GM12878 (cell line): ENCODE measurements around the gene LTBP4. TPM values are rescaled to one million over a fixed set of nuclear protein-coding genes. Genes with fewer than 3 reads are reported as not detected.

Experiments used
- ATF2 ChIP-seq: IDR thresholded peaks from 2 replicates; pipeline ENCODE4 v1.6.1; 2012; ENCODE audit warnings: low read length, inconsistent platforms
- EZH2 ChIP-seq: IDR thresholded peaks from 2 replicates; pipeline ENCODE4 v1.6.1; 2012; ENCODE audit warnings: low read depth, mild to moderate bottlenecking, control low read depth, inconsistent platforms, low read length, borderline replicate concordance; ENCODE audit not compliant: control insufficient read depth
- FOXM1 ChIP-seq: IDR thresholded peaks from 2 replicates; pipeline ENCODE4 v1.6.1; 2012; ENCODE audit warnings: low read depth, mild to moderate bottlenecking, inconsistent platforms, low read length, moderate library complexity
- GABPA ChIP-seq: IDR thresholded peaks from 2 replicates; pipeline ENCODE4 v1.6.1; 2014; ENCODE audit warnings: antibody characterized with exemption, low read depth, mild to moderate bottlenecking, inconsistent platforms
- IRF3 ChIP-seq: fragments of 450-650 bp; IDR thresholded peaks from 2 replicates; pipeline ENCODE4 v1.6.1; 2014; ENCODE audit warnings: mild to moderate bottlenecking
- JUND ChIP-seq: IDR thresholded peaks from 2 replicates; pipeline ENCODE4 v1.6.1; 2012; ENCODE audit warnings: low read depth, mild to moderate bottlenecking, low read length, improper control_type of control experiment, moderate library complexity
- MEF2B ChIP-seq: fragments of 450-650 bp; IDR thresholded peaks from 2 replicates; pipeline ENCODE4 v1.6.1; 2018; ENCODE audit warnings: mild to moderate bottlenecking, moderate library complexity; ENCODE audit not compliant: partially characterized antibody, poor library complexity, severe bottlenecking
- MLLT1 ChIP-seq: fragments of 450-650 bp; IDR thresholded peaks from 2 replicates; pipeline ENCODE4 v1.6.1; 2016; ENCODE audit warnings: mild to moderate bottlenecking
- MTA3 ChIP-seq: IDR thresholded peaks from 2 replicates; pipeline ENCODE4 v1.6.1; 2012; ENCODE audit warnings: low read length, inconsistent platforms, borderline replicate concordance
- NKRF ChIP-seq: fragments of 450-650 bp; conservative IDR thresholded peaks from 2 replicates; pipeline ENCODE4 v1.6.1; 2017; ENCODE audit warnings: mild to moderate bottlenecking, moderate library complexity
- PML ChIP-seq: IDR thresholded peaks from 2 replicates; pipeline ENCODE4 v1.6.1; 2012; ENCODE audit warnings: low read length, inconsistent platforms
- POLR2AphosphoS5 ChIP-seq: IDR thresholded peaks from 2 replicates; pipeline ENCODE4 v1.6.1; 2011; ENCODE audit warnings: mild to moderate bottlenecking, low read length, inconsistent platforms
- REST ChIP-seq: IDR thresholded peaks from 2 replicates; pipeline ENCODE4 v1.6.1; 2012; ENCODE audit warnings: mild to moderate bottlenecking, low read depth, low read length
- TAF1 ChIP-seq: IDR thresholded peaks from 2 replicates; pipeline ENCODE4 v1.6.1; 2011; ENCODE audit warnings: mild to moderate bottlenecking, low read depth, low read length, borderline replicate concordance
- USF1 ChIP-seq: IDR thresholded peaks from 2 replicates; pipeline ENCODE4 v1.6.1; 2011; ENCODE audit warnings: borderline replicate concordance, low read depth, mild to moderate bottlenecking, moderate library complexity, mixed read lengths, low read length; ENCODE audit not compliant: insufficient read depth; ENCODE audit errors: extremely low read length
- ZSCAN29 ChIP-seq: fragments of 450-650 bp; IDR thresholded peaks from 2 replicates; pipeline ENCODE4 v1.6.1; 2017; ENCODE audit warnings: mild to moderate bottlenecking, moderate library complexity
- ZZZ3 ChIP-seq: IDR thresholded peaks from 2 replicates; pipeline ENCODE4 v1.6.1; 2011; ENCODE audit warnings: low read depth; ENCODE audit not compliant: control insufficient read depth, insufficient read length
- polyA plus RNA-seq, 11 experiments: library from polyadenylated mRNA; depleted of rRNA in 4 of 11; unstranded in 6 of 11; stranded (reverse) in 5 of 11; fragments of >200 nt; fragmentation: Nextera tagmentation in 4 of 11; fragmentation: Illumina TruSeq in 1 of 11; extraction: Ambion mirVana in 4 of 11; extraction: Trizol in 1 of 11; gene quantifications; 1 replicate in 1 of 11; 2 replicates in 10 of 11; pipeline versions ENCODE4 v1.2.1 to v1.2.3, GENCODE V29; 2011 to 2016; ENCODE audit warnings: inconsistent platforms in 2 of 11, missing spikeins in 2 of 11, low read depth in 1 of 11
- total RNA-seq, 4 experiments: library from RNA; depleted of rRNA in 3 of 4; stranded (reverse); fragments of >200 nt in 3 of 4; fragmentation: Illumina TruSeq in 1 of 4; extraction: Trizol in 1 of 4; gene quantifications; 2 replicates each; pipeline versions ENCODE4 v1.2.1 to v1.2.3, GENCODE V29; 2013 to 2021

The LTBP4 gene
- total and polyA plus RNA-seq, 10 of the 15 experiments (the other 5 are each of a cell fraction or from before 2014, with no cell fraction given): 0.09 to 34.6 (median 8.5) TPM; not detected in 1

- TF ChIP-seq NKRF: no peak
- no peak for TF ChIP-seq FOXM1
- TF ChIP-seq GABPA: no peak
- peak; percentile 20 for TF ChIP-seq MEF2B
- TF ChIP-seq EZH2: no peak
- no peak for TF ChIP-seq IRF3
- TF ChIP-seq ATF2: no peak
- no peak for TF ChIP-seq ZZZ3
- TF ChIP-seq POLR2AphosphoS5: no peak
- TF ChIP-seq MTA3: no peak
- no peak for TF ChIP-seq JUND
- no peak for TF ChIP-seq ZSCAN29
- no peak for TF ChIP-seq TAF1
- no peak for TF ChIP-seq REST
- peak; percentile 60 for TF ChIP-seq USF1
- no peak for TF ChIP-seq MLLT1
- TF ChIP-seq PML: no peak
These were observed 30.7 kb upstream of the LTBP4 start (continued) for GRCh38 chr19:40570313-40571004.
